B cell (primary cell): ENCODE results near the gene NAPSA. TPM values are rescaled to one million over a fixed set of nuclear protein-coding genes. Genes with fewer than 3 reads are reported as not detected.

Experiments used
- ATAC-seq: fragments of 200-7000 bp; cut with Tn5 transposase; one replicate; pipeline ENCODE4 v1.10.0; 2021; ENCODE audit warnings: low read depth, mild to moderate bottlenecking, moderate number of reproducible peaks, moderate library complexity
- CTCF ChIA-PET: fragments of 350-600 bp; sonication (Branson Sonifier 250); formaldehyde crosslinking; loops from one replicate; lab custom pipeline; 2021; ENCODE audit warnings: antibody characterized with exemption, inconsistent platforms; lab: Charles Lee
- POLR2A ChIA-PET: fragments of 350-600 bp; sonication (Branson Sonifier 250); formaldehyde crosslinking; loops from one replicate; lab custom pipeline; 2021; ENCODE audit warnings: antibody characterized with exemption; lab: Charles Lee
- DNase-seq: peaks from one replicate; pipeline ENCODE4 v3.0.0; 2013
- H2AFZ ChIP-seq: 2 replicates; pipeline ENCODE4 v1.6.1; 2012; ENCODE audit warnings: mild to moderate bottlenecking, low read depth, low read length; ENCODE audit not compliant: insufficient read depth, poor library complexity, severe bottlenecking
- H3K27ac ChIP-seq, 2 donors: 1 replicate in 1 of 2; 2 replicates in 1 of 2; pipeline ENCODE4 v1.5.1; 2012 to 2013; ENCODE audit warnings: low read length in 2 of 2, mild to moderate bottlenecking in 2 of 2, moderate library complexity in 1 of 2
- H3K27me3 ChIP-seq, 4 experiments: fragments of 200-600 bp in 1 of 4; sonication (generic) in 1 of 4; replicated peaks in 1 of 4; 1 replicate in 2 of 4; 2 replicates in 2 of 4; pipeline versions ENCODE4 v1.6.1 to v1.7.0; 2013 to 2016; ENCODE audit warnings: low read length in 3 of 4, mild to moderate bottlenecking in 2 of 4, mixed read lengths in 1 of 4, moderate library complexity in 1 of 4; ENCODE audit not compliant: insufficient read depth in 4 of 4, control insufficient read depth in 3 of 4; ENCODE audit errors: control extremely low read depth in 1 of 4
- H3K36me3 ChIP-seq, 2 experiments: replicated peaks in 1 of 2; 1 replicate in 1 of 2; 2 replicates in 1 of 2; pipeline versions ENCODE4 v1.6.1 to v1.7.1; 2013; ENCODE audit warnings: low read length in 1 of 2; ENCODE audit not compliant: insufficient read depth in 2 of 2, control insufficient read depth in 1 of 2; ENCODE audit errors: control extremely low read depth in 1 of 2, extremely low read depth in 1 of 2
- H3K4me1 ChIP-seq, 2 donors: fragments of 200-600 bp in 1 of 2; sonication (generic) in 1 of 2; 1 replicate in 1 of 2; 2 replicates in 1 of 2; pipeline versions ENCODE4 v1.5.1 to v1.6.1; 2013 to 2017; ENCODE audit warnings: low read length in 2 of 2; ENCODE audit not compliant: control insufficient read depth in 2 of 2, insufficient read depth in 2 of 2
- H3K4me2 ChIP-seq: replicated peaks from 2 replicates; pipeline ENCODE3; 2012; ENCODE audit warnings: mild to moderate bottlenecking, low read depth, low read length; ENCODE audit not compliant: poor library complexity, severe bottlenecking
- H3K4me3 ChIP-seq, 5 experiments: fragments of 200-600 bp in 1 of 5; sonication (generic) in 1 of 5; 1 replicate in 3 of 5; 2 replicates in 2 of 5; pipeline versions ENCODE4 v1.5.1 to v1.7.0; 2011 to 2016; ENCODE audit warnings: low read length in 4 of 5, mild to moderate bottlenecking in 4 of 5, low read depth in 2 of 5, control low read depth in 1 of 5, moderate library complexity in 1 of 5; ENCODE audit not compliant: insufficient read depth in 1 of 5; ENCODE audit errors: control extremely low read depth in 1 of 5, extremely low read depth in 1 of 5
- H3K79me2 ChIP-seq: fragments of 200-600 bp; sonication (generic); one replicate; pipeline ENCODE4 v1.6.0; 2016; ENCODE audit warnings: low read length; ENCODE audit not compliant: control insufficient read depth, insufficient read depth
- H3K9ac ChIP-seq: fragments of 200-600 bp; sonication (generic); 2 replicates; pipeline ENCODE4 v1.6.1; 2017; ENCODE audit warnings: mild to moderate bottlenecking, low read length, moderate library complexity
- H3K9me3 ChIP-seq, 3 donors: one replicate each; pipeline versions ENCODE4 v1.6.1 to v1.7.1; 2013; ENCODE audit warnings: low read length in 2 of 3; ENCODE audit not compliant: control insufficient read depth in 2 of 3, insufficient read depth in 1 of 3; ENCODE audit errors: control extremely low read depth in 1 of 3
- H4K20me1 ChIP-seq: 2 replicates; pipeline ENCODE4 v1.6.0; 2012; ENCODE audit warnings: mild to moderate bottlenecking, low read length; ENCODE audit not compliant: insufficient read depth, control insufficient read depth, poor library complexity, severe bottlenecking
- H3K27ac Mint-ChIP-seq: one replicate; pipeline ENCODE4 v1.8.0; 2021; ENCODE audit warnings: mixed read lengths
- H3K27me3 Mint-ChIP-seq: one replicate; pipeline ENCODE4 v1.8.0; 2021; ENCODE audit warnings: mixed read lengths
- H3K4me1 Mint-ChIP-seq: one replicate; pipeline ENCODE4 v1.8.0; 2021; ENCODE audit warnings: mixed read lengths
- H3K4me3 Mint-ChIP-seq: one replicate; pipeline ENCODE4 v1.8.0; 2021; ENCODE audit warnings: mixed read lengths
- H3K9me3 Mint-ChIP-seq: one replicate; pipeline ENCODE4 v1.8.0; 2022; ENCODE audit warnings: mixed read lengths; ENCODE audit not compliant: insufficient read depth
- CTCF ChIP-seq: fragments of 200-600 bp; IDR thresholded peaks from one replicate; pipeline ENCODE4 v1.8.0; 2022; ENCODE audit warnings: antibody characterized with exemption, mild to moderate bottlenecking
- EZH2 ChIP-seq: IDR thresholded peaks from 2 replicates; pipeline ENCODE4 v1.6.1; 2012; ENCODE audit warnings: borderline replicate concordance, low read depth, mild to moderate bottlenecking, moderate library complexity, low read length; ENCODE audit not compliant: insufficient read depth, poor library complexity, severe bottlenecking
- WGBS: methylation state at CpG from one replicate; pipeline ENCODE4 v1.1.5; 2013; ENCODE audit warnings: missing lambda C conversion rate; ENCODE audit not compliant: insufficient coverage; 5-methylcytosine and 5-hydroxymethylcytosine counted together
- intact Hi-C: fragments of 100-400 bp; cut with micrococcal nuclease; formaldehyde crosslinking; loops from one replicate; pipeline ENCODE4 v1.10.0; 2022
- polyA plus RNA-seq: library from polyadenylated mRNA; depleted of rRNA; stranded (reverse); fragments of >200 nt; gene quantifications from 2 replicates; pipeline ENCODE4 v1.2.3, GENCODE V29; 2012
- total RNA-seq, 2 donors: library from RNA; stranded (reverse); fragments of 120-200 nt in 1 of 2; gene quantifications; 1 replicate in 1 of 2; 2 replicates in 1 of 2; pipeline versions ENCODE4 v1.2.3 to v1.2.4, GENCODE V29; 2013 to 2022

NAPSA gene
- total and polyA plus RNA-seq, 2 donors (not counting 1 experiment from before 2014, with no cell fraction given) = 4.0 to 4.7 TPM

- Histone ChIP-seq H4K20me1 (no peaks in the 10 kb centered on the region), H3K9ac (no peak overlapping the region), H3K27ac (no peak overlapping the region), H3K9me3 (peaks cover 0 to 33% (median 2%) of the 10 kb centered on the region in 3 donors), H3K27me3 (peaks cover 0 to 64% (median 42%) of the 10 kb centered on the region in 4 experiments), H3K4me3 (no peak overlapping the region), H3K4me2 (peak overlapping the region; percentile 15), H3K36me3 (no peaks in the 10 kb centered on the region), H3K4me1 (peaks cover 24 to 38% of the 10 kb centered on the region in 2 donors), H3K79me2 (no peaks in the 10 kb centered on the region), H2AFZ (no peak overlapping the region)
- ChIA-PET CTCF (interaction anchor here (1.0 kb wide), 1 partner anchor 13 kb away, joined by 3 read pairs; no protein-coding TSS in a partner anchor), POLR2A (interaction anchor here (0.6 to 0.7 kb wide), 2 partner anchors 117 to 632 kb away, joined by 6 to 10 read pairs; no protein-coding TSS in a partner anchor)
- ATAC-seq = no peak
- peaks cover 27% of the 10 kb centered on the region for H3K4me1 Mint-ChIP-seq
- TF ChIP-seq EZH2 (no peak), CTCF (no peak)
- peaks cover 46% of the 10 kb centered on the region for H3K27me3 Mint-ChIP-seq
- no peak for DNase-seq
- 2% methylated on average over 21 of the region's 40 CpGs for WGBS
- intact Hi-C loops = no loop called here
- no peak overlapping the region for H3K27ac Mint-ChIP-seq
- peak overlapping the region; percentile 16 for H3K4me3 Mint-ChIP-seq
- no peaks in the 10 kb centered on the region for H3K9me3 Mint-ChIP-seq
Observed at GRCh38 chr19:50314724-50315708, 50.4 kb downstream of the NAPSA start.
